Myocyte (in vitro differentiated cells): Measurements from ENCODE around the gene SNAPIN. TPM values are rescaled to one million over a fixed set of nuclear protein-coding genes. Genes with fewer than 3 reads are reported as not detected.
"Not testable (repeated sequence)": the region's sequence is repeated elsewhere in the genome, so short reads cannot be mapped to it uniquely, and the experiment has no call there.

Source experiments
- DNase-seq: peaks from one replicate; pipeline ENCODE4 v3.0.0-alpha.2; 2012; ENCODE audit warnings: low read depth
- total RNA-seq: library from RNA; depleted of rRNA; stranded (reverse); fragments of >200 nt; gene quantifications from 2 replicates; pipeline ENCODE4 v1.2.3, GENCODE V29; 2014

The SNAPIN gene
- total RNA-seq, 1 donor from 2014 or later: 68.3 TPM

GRCh38 chr1:153626904-153627714 lies 31.4 kb upstream of the SNAPIN start, which contains the start of gene S100A13:
Gene S100A13 (minus strand): TSS chr1:153627505. CDS start chr1:153626472, 1,033 bp downstream.
- DNase-seq: peak; percentile 97

GRCh38 chr1:153627715-153628626 lies 30.5 kb upstream of the SNAPIN start, which contains the start of gene S100A1:
Gene S100A1 (plus strand): TSS chr1:153628434. CDS start chr1:153630522, 2,088 bp downstream.
- DNase-seq: no peak

GRCh38 chr1:153628638-153629342 lies 29.7 kb upstream of the SNAPIN start:
- no peak for DNase-seq

- no peak for DNase-seq
These were observed 29.2 kb upstream of the SNAPIN start for GRCh38 chr1:153629343-153629665.

- peak; percentile 87 for DNase-seq
These were observed 28.5 kb upstream of the SNAPIN start for GRCh38 chr1:153629971-153630370.

- no peak for DNase-seq
These were observed 28.1 kb upstream of the SNAPIN start for GRCh38 chr1:153630384-153630783.

GRCh38 chr1:153631047-153632022 lies 27.2 kb upstream of the SNAPIN start:
- no peak for DNase-seq

- no peak for DNase-seq
These were observed 25.2 kb upstream of the SNAPIN start for GRCh38 chr1:153633161-153633753.

GRCh38 chr1:153633754-153634665 lies 24.5 kb upstream of the SNAPIN start, which contains the start of gene CHTOP:
Gene CHTOP (plus strand): TSS chr1:153634066. CDS start chr1:153636589, 2,523 bp downstream.
- DNase-seq: peak; percentile 99

- no peak for DNase-seq
These were observed 22.6 kb upstream of the SNAPIN start for GRCh38 chr1:153635872-153636271.

GRCh38 chr1:153636312-153636711 lies 22.2 kb upstream of the SNAPIN start:
- DNase-seq: no peak

- no peak for DNase-seq
These were observed 20.2 kb upstream of the SNAPIN start for GRCh38 chr1:153638261-153638660.

- DNase-seq: peak; percentile 82
These were observed 19.2 kb upstream of the SNAPIN start for GRCh38 chr1:153639280-153639679.

GRCh38 chr1:153640213-153640612 lies 18.3 kb upstream of the SNAPIN start:
- not testable (repeated sequence) for DNase-seq

GRCh38 chr1:153640861-153641260 lies 17.6 kb upstream of the SNAPIN start:
- DNase-seq: no peak

- no peak for DNase-seq
These were observed 16.3 kb upstream of the SNAPIN start for GRCh38 chr1:153642161-153642560.

GRCh38 chr1:153643100-153643499 lies 15.4 kb upstream of the SNAPIN start:
- no peak for DNase-seq

GRCh38 chr1:153643816-153644215 lies 14.7 kb upstream of the SNAPIN start:
- DNase-seq: no peak
